Keratinocyte (primary cell): ENCODE measurements around the gene FAM170B.

Experiments used
- EZH2 ChIP-seq: IDR thresholded peaks from one replicate; pipeline ENCODE4 v1.6.1; 2012; ENCODE audit warnings: inconsistent platforms, mild to moderate bottlenecking, low read length, moderate library complexity
- TF ChIP-seq, protein P1 (sequence below), 3 experiments: IDR thresholded peaks in 1 of 3; conservative IDR thresholded peaks in 1 of 3; optimal IDR thresholded peaks in 1 of 3; 2 replicates in 2 of 3; 3 replicates in 1 of 3; pipeline versions ENCODE3 to v1.5.1; 2011; ENCODE audit warnings: low read length in 3 of 3, mild to moderate bottlenecking in 3 of 3, moderate library complexity in 2 of 3, control low read depth in 1 of 3, inconsistent platforms in 1 of 3; ENCODE audit not compliant: insufficient read depth in 2 of 3; ENCODE audit errors: extremely low read depth in 1 of 3

DNA sequence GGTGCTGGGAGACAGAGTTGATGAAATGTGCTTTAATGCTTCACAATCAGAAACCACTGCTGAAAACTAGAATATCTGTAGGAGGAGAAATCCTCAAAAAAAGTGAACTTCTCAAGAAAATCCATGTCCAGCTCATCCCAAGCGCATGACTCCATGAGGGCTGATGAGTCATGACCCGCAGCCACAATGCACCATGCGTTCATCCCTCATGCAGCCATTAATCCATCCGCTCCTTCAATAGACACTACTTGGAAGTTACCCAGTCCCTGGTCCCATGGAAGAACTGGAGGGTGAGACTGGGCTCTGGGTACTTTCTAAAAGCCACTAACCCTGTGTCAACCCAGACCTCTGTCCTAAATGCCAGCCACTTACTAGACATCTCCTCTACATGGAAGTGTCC, 29.9 kb upstream of the FAM170B start:
- TF ChIP-seq EZH2: no peak
- TF ChIP-seq, protein P1, sequence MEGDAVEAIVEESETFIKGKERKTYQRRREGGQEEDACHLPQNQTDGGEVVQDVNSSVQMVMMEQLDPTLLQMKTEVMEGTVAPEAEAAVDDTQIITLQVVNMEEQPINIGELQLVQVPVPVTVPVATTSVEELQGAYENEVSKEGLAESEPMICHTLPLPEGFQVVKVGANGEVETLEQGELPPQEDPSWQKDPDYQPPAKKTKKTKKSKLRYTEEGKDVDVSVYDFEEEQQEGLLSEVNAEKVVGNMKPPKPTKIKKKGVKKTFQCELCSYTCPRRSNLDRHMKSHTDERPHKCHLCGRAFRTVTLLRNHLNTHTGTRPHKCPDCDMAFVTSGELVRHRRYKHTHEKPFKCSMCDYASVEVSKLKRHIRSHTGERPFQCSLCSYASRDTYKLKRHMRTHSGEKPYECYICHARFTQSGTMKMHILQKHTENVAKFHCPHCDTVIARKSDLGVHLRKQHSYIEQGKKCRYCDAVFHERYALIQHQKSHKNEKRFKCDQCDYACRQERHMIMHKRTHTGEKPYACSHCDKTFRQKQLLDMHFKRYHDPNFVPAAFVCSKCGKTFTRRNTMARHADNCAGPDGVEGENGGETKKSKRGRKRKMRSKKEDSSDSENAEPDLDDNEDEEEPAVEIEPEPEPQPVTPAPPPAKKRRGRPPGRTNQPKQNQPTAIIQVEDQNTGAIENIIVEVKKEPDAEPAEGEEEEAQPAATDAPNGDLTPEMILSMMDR (optimal IDR thresholded peaks at IDR 0.05 in 1 of 3, IDR thresholded peaks at IDR 0.05 in 1 of 3, conservative IDR thresholded peaks at IDR 0.05 in 1 of 3; ENCODE audit: extremely low read depth in 1 of 3, insufficient read depth in 2 of 3, low read length in 3 of 3): no peak
